Measurements from ENCODE around the gene U2AF1L4.

U2AF1L4 gene

GRCh38 chr19:35704218-35704617 is 41.0 kb downstream of the U2AF1L4 start, which contains the start of gene ZBTB32:
Gene ZBTB32, plus strand, starts transcription at chr19:35704558. Its CDS starts 10,069 bp downstream, at chr19:35714627.
- H2AFZ ChIP-seq (ENCODE audit: low read length), result no peak within 1 kb of the TSS
- H3K27me3 ChIP-seq (ENCODE audit: insufficient read depth, low read length, poor library complexity, severe bottlenecking), result no peaks in the 10 kb centered on the region
- no peak within 1 kb of the TSS for H3K4me2 ChIP-seq (ENCODE audit: low read depth, low read length, poor library complexity, severe bottlenecking)
- no peak within 1 kb of the TSS for H3K4me3 ChIP-seq (ENCODE audit: low read length, poor library complexity, severe bottlenecking)
- H3K9me2 ChIP-seq (replicated peaks; ENCODE audit: low read depth, low read length), result no peaks in the 10 kb centered on the region
- no peak for TF ChIP-seq CTCF (conservative IDR thresholded peaks at IDR 0.05; ENCODE audit: low read length)
- TF ChIP-seq EZH2phosphoT487 (IDR thresholded peaks at IDR 0.05; ENCODE audit: borderline replicate concordance), result no peak
- H3K9me3 ChIP-seq (ENCODE audit: insufficient read depth, low read depth, low read length), result no peaks in the 10 kb centered on the region
- H4K20me1 ChIP-seq (ENCODE audit: insufficient read depth, low read length, poor library complexity, severe bottlenecking), result no peaks in the 10 kb centered on the region
- no peaks in the 10 kb centered on the region for H3K79me2 ChIP-seq (ENCODE audit: insufficient read depth, low read length)
- H3F3A ChIP-seq (ENCODE audit: low read depth), result no peaks in the 10 kb centered on the region
- peaks cover 6% of the 10 kb centered on the region for H3K4me1 ChIP-seq (ENCODE audit: insufficient read depth, low read length, poor library complexity, severe bottlenecking)
- no peak within 1 kb of the TSS for H3K9ac ChIP-seq (ENCODE audit: low read depth, low read length, poor library complexity, severe bottlenecking)
- no peaks in the 10 kb centered on the region for H3K36me3 ChIP-seq (ENCODE audit: insufficient read depth, low read length)

GRCh38 chr19:35703343-35703742 is 41.9 kb downstream of the U2AF1L4 start:
- Histone ChIP-seq H3K9ac (ENCODE audit: low read depth, low read length, poor library complexity, severe bottlenecking) (no peak overlapping the region), H3F3A (ENCODE audit: low read depth) (no peaks in the 10 kb centered on the region), H3K79me2 (ENCODE audit: insufficient read depth, low read length) (no peaks in the 10 kb centered on the region), H3K4me1 (ENCODE audit: insufficient read depth, low read length, poor library complexity, severe bottlenecking) (peaks cover 6% of the 10 kb centered on the region), H3K9me2 (replicated peaks; ENCODE audit: low read depth, low read length) (no peaks in the 10 kb centered on the region), H4K20me1 (ENCODE audit: insufficient read depth, low read length, poor library complexity, severe bottlenecking) (no peaks in the 10 kb centered on the region), H3K36me3 (ENCODE audit: insufficient read depth, low read length) (no peaks in the 10 kb centered on the region), H3K4me2 (ENCODE audit: low read depth, low read length, poor library complexity, severe bottlenecking) (peak overlapping the region; percentile 80), H3K27me3 (ENCODE audit: insufficient read depth, low read length, poor library complexity, severe bottlenecking) (no peaks in the 10 kb centered on the region), H2AFZ (ENCODE audit: low read length) (no peak overlapping the region), H3K9me3 (ENCODE audit: insufficient read depth, low read depth, low read length) (no peaks in the 10 kb centered on the region), H3K4me3 (ENCODE audit: low read length, poor library complexity, severe bottlenecking) (no peak overlapping the region)
- TF ChIP-seq CTCF (conservative IDR thresholded peaks at IDR 0.05; ENCODE audit: low read length), result no peak
- TF ChIP-seq EZH2phosphoT487 (IDR thresholded peaks at IDR 0.05; ENCODE audit: borderline replicate concordance), result no peak

- H4K20me1 ChIP-seq (ENCODE audit: insufficient read depth, low read length, poor library complexity, severe bottlenecking), result no peaks in the 10 kb centered on the region
- H3K4me1 ChIP-seq (ENCODE audit: insufficient read depth, low read length, poor library complexity, severe bottlenecking), result peaks cover 6% of the 10 kb centered on the region
- no peaks in the 10 kb centered on the region for H3K27me3 ChIP-seq (ENCODE audit: insufficient read depth, low read length, poor library complexity, severe bottlenecking)
- no peaks in the 10 kb centered on the region for H3K9me3 ChIP-seq (ENCODE audit: insufficient read depth, low read depth, low read length)
- no peaks in the 10 kb centered on the region for H3K9me2 ChIP-seq (replicated peaks; ENCODE audit: low read depth, low read length)
- H3K4me2 ChIP-seq (ENCODE audit: low read depth, low read length, poor library complexity, severe bottlenecking), result peak overlapping the region; percentile 80
- H3K4me3 ChIP-seq (ENCODE audit: low read length, poor library complexity, severe bottlenecking), result peak overlapping the region; percentile 77
- no peaks in the 10 kb centered on the region for H3F3A ChIP-seq (ENCODE audit: low read depth)
- no peaks in the 10 kb centered on the region for H3K36me3 ChIP-seq (ENCODE audit: insufficient read depth, low read length)
- peak overlapping the region; percentile 51 for H3K9ac ChIP-seq (ENCODE audit: low read depth, low read length, poor library complexity, severe bottlenecking)
- H3K79me2 ChIP-seq (ENCODE audit: insufficient read depth, low read length), result no peaks in the 10 kb centered on the region
- H2AFZ ChIP-seq (ENCODE audit: low read length), result peak overlapping the region; percentile 94
- TF ChIP-seq EZH2phosphoT487 (IDR thresholded peaks at IDR 0.05; ENCODE audit: borderline replicate concordance), result no peak
- no peak for TF ChIP-seq CTCF (conservative IDR thresholded peaks at IDR 0.05; ENCODE audit: low read length)
Measured at GRCh38 chr19:35702223-35703012, 42.8 kb downstream of the U2AF1L4 start.

All from Loucy (cell line).